H1 (cell line): ENCODE measurements around the gene DRG1. TPM values are rescaled to one million over a fixed set of nuclear protein-coding genes. Genes with fewer than 3 reads are reported as not detected.

ENCODE experiments used
- CTCF ChIA-PET: fragments of 300-600 bp; sonication (Branson Sonifier 250); formaldehyde crosslinking; loops from one replicate; lab custom pipeline; 2021; ENCODE audit not compliant: partially characterized antibody; lab: Charles Lee
- POLR2A ChIA-PET: fragments of 300-600 bp; sonication (Branson Sonifier 250); formaldehyde crosslinking; loops from one replicate; lab custom pipeline; 2021; ENCODE audit warnings: inconsistent platforms; ENCODE audit not compliant: partially characterized antibody; lab: Charles Lee
- DNase-seq, 2 experiments: peaks; one replicate each; pipeline versions ENCODE4 v3.0.0 to v3.0.0-alpha.2; 2010 to 2022; ENCODE audit warnings: low spot score in 2 of 2, low read depth in 1 of 2, mixed read lengths in 1 of 2
- FAIRE-seq: peaks from 2 replicates; lab custom pipeline; 2011; peaks lifted over from hg19 to GRCh38; lab: Jason Lieb, UNC
- H2AFZ ChIP-seq: 2 replicates; pipeline ENCODE4 v1.8.1; 2012; ENCODE audit warnings: low read length, inconsistent platforms
- H2AK5ac ChIP-seq: 2 replicates; pipeline ENCODE4 v1.6.1; 2013; ENCODE audit warnings: low read depth, low read length
- H2BK120ac ChIP-seq: replicated peaks from 2 replicates; pipeline ENCODE3; 2013; ENCODE audit warnings: low read depth, low read length, inconsistent platforms
- H2BK12ac ChIP-seq: 2 replicates; pipeline ENCODE4 v1.6.1; 2013; ENCODE audit warnings: low read depth, low read length
- H2BK15ac ChIP-seq: 2 replicates; pipeline ENCODE4 v1.6.1; 2013; ENCODE audit warnings: low read length
- H2BK20ac ChIP-seq: 2 replicates; pipeline ENCODE4 v1.6.1; 2013; ENCODE audit warnings: low read length
- H2BK5ac ChIP-seq: 2 replicates; pipeline ENCODE4 v1.6.1; 2013; ENCODE audit warnings: low read depth, low read length
- H3K14ac ChIP-seq: 2 replicates; pipeline ENCODE4 v1.6.1; 2013; ENCODE audit warnings: inconsistent platforms; ENCODE audit not compliant: insufficient read length
- H3K18ac ChIP-seq: 2 replicates; pipeline ENCODE4 v1.6.1; 2013; ENCODE audit warnings: low read length; ENCODE audit errors: extremely low read depth
- H3K23ac ChIP-seq: 2 replicates; pipeline ENCODE4 v1.6.1; 2013; ENCODE audit warnings: inconsistent platforms; ENCODE audit not compliant: insufficient read length
- H3K23me2 ChIP-seq: 2 replicates; pipeline ENCODE4 v1.6.1; 2013; ENCODE audit warnings: low read depth, low read length
- H3K27ac ChIP-seq: 2 replicates; pipeline ENCODE4 v1.6.1; 2011; ENCODE audit warnings: low read depth, low read length, inconsistent platforms
- H3K27me3 ChIP-seq, 4 experiments: replicated peaks in 1 of 4; 1 replicate in 1 of 4; 2 replicates in 3 of 4; pipeline versions ENCODE4 v1.6.1 to v1.8.1; 2011 to 2013; ENCODE audit warnings: low read length in 3 of 4, mild to moderate bottlenecking in 3 of 4, inconsistent platforms in 2 of 4, mixed read lengths in 2 of 4, moderate library complexity in 1 of 4; ENCODE audit not compliant: control insufficient read depth in 3 of 4, insufficient read depth in 3 of 4; ENCODE audit errors: extremely low read depth in 1 of 4
- H3K36me3 ChIP-seq, 4 experiments: 2 replicates each; pipeline versions ENCODE4 v1.6.1 to v1.8.1; 2011 to 2013; ENCODE audit warnings: mild to moderate bottlenecking in 4 of 4, low read length in 3 of 4, moderate library complexity in 2 of 4, control low read depth in 1 of 4, inconsistent platforms in 1 of 4; ENCODE audit not compliant: insufficient read depth in 4 of 4, control insufficient read depth in 2 of 4
- H3K4ac ChIP-seq: replicated peaks from 2 replicates; pipeline ENCODE3; 2013; ENCODE audit warnings: low read length, low read depth, mixed read lengths, inconsistent platforms; ENCODE audit not compliant: insufficient read length
- H3K4me1 ChIP-seq, 4 experiments: replicated peaks in 1 of 4; 1 replicate in 1 of 4; 2 replicates in 3 of 4; pipeline versions ENCODE4 v1.6.1 to v1.8.1; 2011 to 2013; ENCODE audit warnings: low read length in 3 of 4, inconsistent platforms in 2 of 4, mixed read lengths in 1 of 4; ENCODE audit not compliant: insufficient read depth in 4 of 4, control insufficient read depth in 3 of 4
- H3K4me2 ChIP-seq, 2 experiments: 2 replicates each; pipeline versions ENCODE4 v1.6.1 to v1.8.1; 2011 to 2013; ENCODE audit warnings: low read depth in 2 of 2, low read length in 2 of 2, control low read depth in 1 of 2, inconsistent platforms in 1 of 2, mild to moderate bottlenecking in 1 of 2; ENCODE audit not compliant: insufficient read depth in 1 of 2
- H3K4me3 ChIP-seq, 4 experiments: fragments of 200-600, 300-600 bp in 1 of 4; sonication (generic), shearing (Covaris generic), sonication (Bioruptor Twin) in 1 of 4; 2 replicates each; pipeline versions ENCODE4 v1.5.1 to v1.8.1; 2011 to 2016; ENCODE audit warnings: low read length in 4 of 4, low read depth in 3 of 4, control low read depth in 2 of 4, inconsistent platforms in 2 of 4, mild to moderate bottlenecking in 2 of 4, mixed read lengths in 1 of 4, moderate library complexity in 1 of 4; ENCODE audit not compliant: insufficient read depth in 2 of 4; ENCODE audit errors: extremely low read depth in 1 of 4
- H3K56ac ChIP-seq: replicated peaks from 2 replicates; pipeline ENCODE3; 2013; ENCODE audit warnings: low read depth, mild to moderate bottlenecking, mixed read lengths, low read length, inconsistent platforms; ENCODE audit not compliant: insufficient read length
- H3K79me1 ChIP-seq: 2 replicates; pipeline ENCODE4 v1.6.1; 2013; ENCODE audit warnings: low read depth, low read length, control low read depth
- H3K79me2 ChIP-seq, 2 experiments: 2 replicates each; pipeline versions ENCODE4 v1.6.1 to v1.8.1; 2012 to 2013; ENCODE audit warnings: low read length in 2 of 2, mild to moderate bottlenecking in 2 of 2, inconsistent platforms in 1 of 2; ENCODE audit not compliant: insufficient read depth in 2 of 2, control insufficient read depth in 1 of 2
- H3K9ac ChIP-seq, 4 experiments: replicated peaks in 1 of 4; 1 replicate in 1 of 4; 2 replicates in 3 of 4; pipeline versions ENCODE4 v1.6.1 to v1.8.1; 2011 to 2013; ENCODE audit warnings: low read depth in 3 of 4, low read length in 3 of 4, control low read depth in 2 of 4, mild to moderate bottlenecking in 2 of 4, moderate library complexity in 2 of 4, inconsistent platforms in 1 of 4; ENCODE audit errors: extremely low read depth in 1 of 4
- H3K9me3 ChIP-seq, 2 experiments: 2 replicates each; pipeline versions ENCODE4 v1.6.1 to v1.8.1; 2012 to 2013; ENCODE audit warnings: mild to moderate bottlenecking in 2 of 2, moderate library complexity in 2 of 2, control low read depth in 1 of 2, inconsistent platforms in 1 of 2, low read depth in 1 of 2, low read length in 1 of 2, mixed read lengths in 1 of 2; ENCODE audit not compliant: insufficient read depth in 2 of 2
- H4K20me1 ChIP-seq, 2 experiments: replicated peaks in 1 of 2; 2 replicates each; pipeline versions ENCODE3 to v1.8.1; 2011 to 2013; ENCODE audit warnings: inconsistent platforms in 2 of 2, low read length in 2 of 2, mild to moderate bottlenecking in 1 of 2; ENCODE audit not compliant: insufficient read depth in 2 of 2, control insufficient read depth in 1 of 2
- H4K5ac ChIP-seq: 2 replicates; pipeline ENCODE4 v1.6.1; 2013; ENCODE audit warnings: low read length, low read depth, mixed read lengths, inconsistent platforms; ENCODE audit not compliant: insufficient read length
- H4K8ac ChIP-seq: 2 replicates; pipeline ENCODE4 v1.8.0; 2013; ENCODE audit warnings: mild to moderate bottlenecking, moderate library complexity, low read length, inconsistent platforms; ENCODE audit not compliant: insufficient read depth; ENCODE audit errors: extremely low read depth
- H4K91ac ChIP-seq: replicated peaks from 2 replicates; pipeline ENCODE3; 2013; ENCODE audit warnings: low read length, mixed read lengths, inconsistent platforms; ENCODE audit not compliant: insufficient read length
- CEBPB ChIP-seq: IDR thresholded peaks from 2 replicates; pipeline ENCODE4 v1.6.1; 2012; ENCODE audit warnings: low read depth, low read length
- JUN ChIP-seq: IDR thresholded peaks from 2 replicates; pipeline ENCODE4 v1.6.1; 2011; ENCODE audit warnings: low read depth, mild to moderate bottlenecking, improper control_type of control experiment, low read length
- KDM4A ChIP-seq: IDR thresholded peaks from one replicate; pipeline ENCODE4 v1.7.1; 2012; ENCODE audit warnings: low read depth, mild to moderate bottlenecking, moderate library complexity, low read length, inconsistent platforms; ENCODE audit not compliant: severe bottlenecking
- NANOG ChIP-seq: IDR thresholded peaks from 2 replicates; pipeline ENCODE4 v1.6.1; 2011; ENCODE audit warnings: low read length, low read depth, mild to moderate bottlenecking, inconsistent platforms; ENCODE audit not compliant: insufficient read depth, poor library complexity, severe bottlenecking
- NRF1 ChIP-seq: IDR thresholded peaks from 2 replicates; pipeline ENCODE4 v1.6.1; 2011; ENCODE audit warnings: mild to moderate bottlenecking, low read depth, low read length, improper control_type of control experiment
- POLR2AphosphoS5 ChIP-seq: IDR thresholded peaks from 2 replicates; pipeline ENCODE4 v1.6.1; 2011; ENCODE audit warnings: low read depth, low read length
- RFX5 ChIP-seq: IDR thresholded peaks from 2 replicates; pipeline ENCODE4 v1.6.1; 2011; ENCODE audit warnings: low read depth, low read length, improper control_type of control experiment, borderline replicate concordance
- SP1 ChIP-seq: IDR thresholded peaks from 2 replicates; pipeline ENCODE4 v1.6.1; 2011; ENCODE audit warnings: low read depth, low read length
- SP2 ChIP-seq: IDR thresholded peaks from 2 replicates; pipeline ENCODE4 v1.6.1; 2012; ENCODE audit warnings: mild to moderate bottlenecking, low read length, inconsistent platforms
- SUZ12 ChIP-seq: fragments of 200-600 bp; sonication (generic); IDR thresholded peaks from 2 replicates; pipeline ENCODE4 v1.6.1; 2012; ENCODE audit warnings: mild to moderate bottlenecking, inconsistent platforms, low read length, moderate library complexity, mixed read lengths
- TAF1 ChIP-seq: IDR thresholded peaks from 2 replicates; pipeline ENCODE4 v1.6.1; 2011; ENCODE audit warnings: mild to moderate bottlenecking, low read depth, low read length
- TAF7 ChIP-seq: optimal IDR thresholded peaks from 2 replicates; pipeline ENCODE3; 2011; ENCODE audit warnings: low read depth, mild to moderate bottlenecking, inconsistent platforms, low read length, moderate library complexity, borderline replicate concordance
- TBP ChIP-seq: IDR thresholded peaks from 2 replicates; pipeline ENCODE4 v1.6.1; 2011; ENCODE audit warnings: low read depth, low read length, improper control_type of control experiment
- TCF12 ChIP-seq: IDR thresholded peaks from 2 replicates; pipeline ENCODE4 v1.6.1; 2011; ENCODE audit warnings: low read depth, mild to moderate bottlenecking, low read length
- TEAD4 ChIP-seq: IDR thresholded peaks from 2 replicates; pipeline ENCODE4 v1.6.1; 2012; ENCODE audit warnings: low read depth, low read length, inconsistent platforms, mixed read lengths
- WGBS, 2 experiments: shearing (Covaris generic) in 1 of 2; methylation state at CpG; one replicate each; pipeline versions ENCODE4 v1.1.6 to v1.1.7; 2013 to 2015; ENCODE audit warnings: low lambda C conversion rate in 2 of 2, mixed read lengths in 2 of 2, inconsistent platforms in 1 of 2, low coverage in 1 of 2, missing lambda C conversion rate in 1 of 2; ENCODE audit not compliant: insufficient replicate concordance in 2 of 2, insufficient coverage in 1 of 2, insufficient read length in 1 of 2; ENCODE audit errors: extremely low coverage in 1 of 2, missing lambda C conversion rate in 1 of 2; 5-methylcytosine and 5-hydroxymethylcytosine counted together
- polyA plus RNA-seq, 7 experiments: library from polyadenylated mRNA; depleted of rRNA in 3 of 7; stranded (reverse) in 5 of 7; unstranded in 2 of 7; fragments of >200 nt in 5 of 7; fragments of 200-250 nt in 2 of 7; gene quantifications; 1 replicate in 5 of 7; 2 replicates in 1 of 7; 4 replicates in 1 of 7; pipeline versions ENCODE4 v1.2.1 to v1.2.3, GENCODE V29; 2011 to 2013; ENCODE audit warnings: missing spikeins in 2 of 7, mixed read lengths in 2 of 7
- total RNA-seq: library from RNA; stranded (reverse); fragmentation: NEBNext Ultra II Directional; extraction: Animal tissue kit (Norgen Biotek cat#: 25700); gene quantifications from 2 replicates; pipeline ENCODE4 v1.2.1, GENCODE V29; 2021
- TF ChIP-seq, protein P1 (sequence below): IDR thresholded peaks from 2 replicates; pipeline ENCODE4 v1.6.1; 2012; ENCODE audit warnings: inconsistent platforms

DRG1 gene
- total and polyA plus RNA-seq, 2 of the 8 experiments (the other 6 are each of a cell fraction or from before 2014, with no cell fraction given) = 45.3 to 81.9 TPM

DNA sequence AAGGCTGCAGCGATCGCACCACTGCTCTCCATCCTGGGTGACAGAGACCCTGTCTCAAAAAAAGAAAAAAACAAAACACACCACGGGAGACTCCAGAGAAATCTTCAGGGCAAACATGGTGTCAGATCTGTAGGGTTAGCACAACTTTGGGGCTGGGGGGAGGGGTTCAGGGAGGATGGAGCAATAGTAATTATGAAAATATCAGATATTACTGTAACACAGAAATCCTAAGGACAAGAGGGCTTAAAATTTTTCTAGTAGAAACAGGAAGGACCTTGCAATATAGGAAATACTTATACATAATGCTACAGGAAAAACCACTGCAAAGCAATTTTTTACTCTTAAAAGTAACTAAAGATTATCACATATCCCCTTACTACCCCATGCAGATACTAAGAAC lies 76.4 kb downstream of the DRG1 start:
- no peak overlapping the region for H3K18ac ChIP-seq
- 100% methylated on average over 3 of the region's 3 CpGs; no CpG with 5 or more reads in 1 of the 2 experiments for WGBS, 2 experiments
- DNase-seq (no peak), FAIRE-seq (no peak)
- no peak overlapping the region for H3K4ac ChIP-seq
- no peak overlapping the region for H4K8ac ChIP-seq
- POLR2A ChIA-PET = no interaction called here
- no peaks in the 10 kb centered on the region for H3K9me3 ChIP-seq
- H2BK20ac ChIP-seq = no peak overlapping the region
- H3K23me2 ChIP-seq = no peaks in the 10 kb centered on the region
- CTCF ChIA-PET = no interaction called here
- no peak overlapping the region for H4K91ac ChIP-seq
- H3K4me3 ChIP-seq = no peak overlapping the region
- no peak overlapping the region for H2BK12ac ChIP-seq
- H2BK120ac ChIP-seq = no peak overlapping the region
- H3K56ac ChIP-seq = no peak overlapping the region
- H3K23ac ChIP-seq = no peak overlapping the region
- no peaks in the 10 kb centered on the region for H3K27me3 ChIP-seq
- H3K4me1 ChIP-seq = no peaks in the 10 kb centered on the region
- H2BK5ac ChIP-seq = no peak overlapping the region
- H3K27ac ChIP-seq = no peak overlapping the region
- no peak overlapping the region for H3K9ac ChIP-seq
- H3K79me2 ChIP-seq = peaks cover 0 to 6% of the 10 kb centered on the region in 2 experiments; a peak in 1 of 4 replicates
- no peak overlapping the region for H2AFZ ChIP-seq
- H2AK5ac ChIP-seq = no peak overlapping the region
- no peak overlapping the region for H3K14ac ChIP-seq
- peaks cover 0 to 4% of the 10 kb centered on the region in 2 experiments for H4K20me1 ChIP-seq
- no peak overlapping the region for H4K5ac ChIP-seq
- H3K4me2 ChIP-seq = no peak overlapping the region
- no peaks in the 10 kb centered on the region for H3K79me1 ChIP-seq
- no peak overlapping the region for H2BK15ac ChIP-seq
- peaks cover 0 to 15% (median 0%) of the 10 kb centered on the region in 4 experiments; a peak in 5 of 8 replicates for H3K36me3 ChIP-seq
- TF ChIP-seq SP1 (no peak), SP2 (no peak), KDM4A (no peak), NRF1 (no peak), TAF7 (no peak), RFX5 (no peak), TBP (no peak), CEBPB (no peak), POLR2AphosphoS5 (no peak), SUZ12 (no peak), TEAD4 (no peak), TCF12 (no peak), NANOG (no peak), JUN (no peak), TAF1 (no peak)
- TF ChIP-seq, protein P1, sequence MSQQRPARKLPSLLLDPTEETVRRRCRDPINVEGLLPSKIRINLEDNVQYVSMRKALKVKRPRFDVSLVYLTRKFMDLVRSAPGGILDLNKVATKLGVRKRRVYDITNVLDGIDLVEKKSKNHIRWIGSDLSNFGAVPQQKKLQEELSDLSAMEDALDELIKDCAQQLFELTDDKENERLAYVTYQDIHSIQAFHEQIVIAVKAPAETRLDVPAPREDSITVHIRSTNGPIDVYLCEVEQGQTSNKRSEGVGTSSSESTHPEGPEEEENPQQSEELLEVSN = no peak
